Coronary artery (tissue), 2 donors: Measurements from ENCODE around the gene TAOK3.

ENCODE experiments used
- DNase-seq: peaks from one replicate; pipeline ENCODE4 v3.0.0-alpha.2; 2017; ENCODE audit warnings: low spot score
- H3K27ac ChIP-seq, 2 donors: fragments of 200-600 bp; sonication (generic); one replicate each; pipeline ENCODE4 v1.5.1; 2016 to 2019
- H3K4me3 ChIP-seq: fragments of 200-600 bp; sonication (generic); 2 replicates; pipeline ENCODE4 v1.5.1; 2016; ENCODE audit warnings: mild to moderate bottlenecking, moderate library complexity
- CTCF ChIP-seq: fragments of 200-600 bp; sonication (generic); IDR thresholded peaks from one replicate; pipeline ENCODE4 v1.5.1; 2019; ENCODE audit warnings: antibody characterized with exemption

The TAOK3 gene

GRCh38 chr12:118175823-118176447 lies 196.8 kb downstream of the TAOK3 start:
- DNase-seq, result no peak
- no peak for TF ChIP-seq CTCF
- no peak overlapping the region for H3K4me3 ChIP-seq
- H3K27ac ChIP-seq, result no peak overlapping the region

- Histone ChIP-seq H3K27ac (no peak overlapping the region), H3K4me3 (no peak overlapping the region)
- no peak for TF ChIP-seq CTCF
- no peak for DNase-seq
These were observed 205.8 kb downstream of the TAOK3 start for GRCh38 chr12:118166946-118167345.

GRCh38 chr12:118164798-118165486 lies 207.8 kb downstream of the TAOK3 start:
- TF ChIP-seq CTCF, result peak; percentile 13
- DNase-seq, result no peak
- no peak overlapping the region for H3K27ac ChIP-seq
- H3K4me3 ChIP-seq, result no peak overlapping the region

GRCh38 chr12:118160536-118160935 lies 212.2 kb downstream of the TAOK3 start:
- Histone ChIP-seq H3K4me3 (no peak overlapping the region), H3K27ac (no peak overlapping the region)
- no peak for DNase-seq
- no peak for TF ChIP-seq CTCF

- no peak for DNase-seq
- no peak for TF ChIP-seq CTCF
- no peak overlapping the region for H3K4me3 ChIP-seq
- H3K27ac ChIP-seq, result no peak overlapping the region
These were observed 221.0 kb downstream of the TAOK3 start for GRCh38 chr12:118151755-118152154.

- no peak overlapping the region for H3K27ac ChIP-seq
These were observed 222.1 kb downstream of the TAOK3 start for GRCh38 chr12:118150625-118151024.

More at GRCh38 chr12:118150625-118151024, 222.1 kb downstream of the TAOK3 start:
- no peak for DNase-seq
- H3K4me3 ChIP-seq, result no peak overlapping the region
- TF ChIP-seq CTCF, result no peak
